Measurements from ENCODE around the gene CPSF7. TPM values are rescaled to one million over a fixed set of nuclear protein-coding genes. Genes with fewer than 3 reads are reported as not detected.

CPSF7 gene
- total RNA-seq, 2 donors from 2014 or later, result 56.2 to 65.8 TPM

GRCh38 chr11:61364012-61364675, 65.6 kb downstream of the CPSF7 start:
- TF ChIP-seq, protein P1, sequence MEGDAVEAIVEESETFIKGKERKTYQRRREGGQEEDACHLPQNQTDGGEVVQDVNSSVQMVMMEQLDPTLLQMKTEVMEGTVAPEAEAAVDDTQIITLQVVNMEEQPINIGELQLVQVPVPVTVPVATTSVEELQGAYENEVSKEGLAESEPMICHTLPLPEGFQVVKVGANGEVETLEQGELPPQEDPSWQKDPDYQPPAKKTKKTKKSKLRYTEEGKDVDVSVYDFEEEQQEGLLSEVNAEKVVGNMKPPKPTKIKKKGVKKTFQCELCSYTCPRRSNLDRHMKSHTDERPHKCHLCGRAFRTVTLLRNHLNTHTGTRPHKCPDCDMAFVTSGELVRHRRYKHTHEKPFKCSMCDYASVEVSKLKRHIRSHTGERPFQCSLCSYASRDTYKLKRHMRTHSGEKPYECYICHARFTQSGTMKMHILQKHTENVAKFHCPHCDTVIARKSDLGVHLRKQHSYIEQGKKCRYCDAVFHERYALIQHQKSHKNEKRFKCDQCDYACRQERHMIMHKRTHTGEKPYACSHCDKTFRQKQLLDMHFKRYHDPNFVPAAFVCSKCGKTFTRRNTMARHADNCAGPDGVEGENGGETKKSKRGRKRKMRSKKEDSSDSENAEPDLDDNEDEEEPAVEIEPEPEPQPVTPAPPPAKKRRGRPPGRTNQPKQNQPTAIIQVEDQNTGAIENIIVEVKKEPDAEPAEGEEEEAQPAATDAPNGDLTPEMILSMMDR (IDR thresholded peaks at IDR 0.05), result no peak
- Histone ChIP-seq H3K36me3 (peaks cover 19% of the 10 kb centered on the region), H3K27me3 (no peaks in the 10 kb centered on the region), H3K27ac (no peak overlapping the region), H3K4me1 (peaks cover under 1% of the 10 kb centered on the region), H3K4me3 (no peak overlapping the region), H3K9ac (ENCODE audit: low read depth in 2 of 2, low read length in 2 of 2) (no peak overlapping the region), H3K9me3 (no peaks in the 10 kb centered on the region)
- intact Hi-C loops (cut with DNase I), result no loop called here
- no peak for DNase-seq

DNA sequence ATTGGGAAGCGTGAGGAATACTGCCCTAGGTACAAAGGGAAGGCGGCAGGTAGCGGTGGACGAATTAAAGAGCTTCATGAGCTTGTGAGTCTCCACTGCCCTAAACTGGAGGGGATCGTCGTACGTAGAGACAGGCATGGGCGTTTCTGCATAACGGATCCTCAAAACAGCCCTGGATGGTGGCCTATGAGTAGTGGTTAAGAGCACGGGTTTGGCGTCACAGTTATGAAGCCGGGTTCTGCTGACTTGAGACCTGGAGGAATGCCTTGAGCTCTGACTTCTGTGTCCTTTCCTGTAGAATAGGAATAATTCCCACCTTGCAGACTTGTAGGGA, 67.3 kb downstream of the CPSF7 start:
- Histone ChIP-seq H3K4me1 (peaks cover 7% of the 10 kb centered on the region), H3K4me3 (peak overlapping the region; percentile 67), H3K9ac (ENCODE audit: low read depth in 2 of 2, low read length in 2 of 2) (peak overlapping the region; percentile 96 to 100), H3K27me3 (no peaks in the 10 kb centered on the region), H3K9me3 (no peaks in the 10 kb centered on the region), H3K36me3 (peaks cover 16% of the 10 kb centered on the region), H3K27ac (peak overlapping the region; percentile 98)
- TF ChIP-seq, protein P1 (IDR thresholded peaks at IDR 0.05), result no peak
- intact Hi-C loops (cut with DNase I), result no loop called here
- DNase-seq, result peak; percentile 32

DNA sequence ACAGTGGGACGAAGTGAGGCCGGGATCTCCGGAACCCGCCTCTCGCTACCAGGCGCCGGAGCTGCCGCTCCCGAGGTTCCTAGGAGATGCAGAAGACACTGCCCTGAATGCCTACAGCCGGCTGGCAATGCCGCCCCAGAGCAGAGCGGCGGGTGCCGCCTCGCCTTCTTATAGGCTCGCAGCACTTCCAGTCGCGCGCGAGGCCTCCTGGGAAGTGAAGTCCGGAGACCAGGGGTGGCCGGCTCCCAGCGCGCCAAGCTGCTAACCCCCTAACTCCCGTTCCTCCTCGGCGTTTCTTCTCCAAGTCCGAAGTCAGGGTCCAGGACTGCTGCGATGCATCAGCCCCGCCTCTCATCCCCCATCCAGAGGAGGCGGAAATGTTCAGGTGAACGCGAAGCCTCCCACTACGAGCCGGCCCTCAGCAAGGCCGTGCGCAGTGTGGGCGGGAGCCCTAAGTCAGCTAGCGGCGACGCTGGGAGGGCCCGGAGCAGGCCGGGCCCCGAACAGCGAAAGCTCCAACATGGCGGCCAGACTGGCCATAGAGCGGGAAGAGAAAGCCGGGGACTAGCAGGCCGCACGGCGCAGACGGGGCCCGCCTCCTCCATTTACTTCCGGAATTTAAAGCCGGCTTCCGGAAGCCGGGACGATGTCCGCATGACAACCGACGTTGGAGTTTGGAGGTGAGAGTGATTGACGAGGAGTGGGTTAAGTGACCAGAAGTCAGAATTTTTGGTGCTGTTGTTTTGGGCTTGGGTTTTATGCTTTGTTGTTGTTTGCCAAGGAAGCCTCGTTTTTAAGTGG, 67.8 kb downstream of the CPSF7 start, which contains the start of the genes CYB561A3 and TMEM138:
CYB561A3 (minus strand) TSS at position 142 of the 801 bp plus-strand sequence. CDS start 5,169 bp downstream, outside the sequence.
TMEM138 (plus strand) TSS at position 634 of the 801 bp plus-strand sequence. CDS start 2,017 bp downstream, outside the sequence.
- H3K27me3 ChIP-seq, result no peaks in the 10 kb centered on the region
- intact Hi-C loops (cut with DNase I), result no loop called here
- H3K4me1 ChIP-seq, result peaks cover 7% of the 10 kb centered on the region

GRCh38 chr11:61361237-61361740, 68.5 kb downstream of the CPSF7 start:
- Histone ChIP-seq H3K9ac (ENCODE audit: low read depth in 2 of 2, low read length in 2 of 2) (peak overlapping the region; percentile 94 to 100), H3K27ac (peak overlapping the region; percentile 98), H3K4me3 (peak overlapping the region; percentile 67), H3K36me3 (peaks cover 12% of the 10 kb centered on the region), H3K27me3 (no peaks in the 10 kb centered on the region), H3K4me1 (peaks cover 7% of the 10 kb centered on the region), H3K9me3 (no peaks in the 10 kb centered on the region)
- intact Hi-C loops (cut with DNase I), result no loop called here
- no peak for DNase-seq
- TF ChIP-seq, protein P1 (IDR thresholded peaks at IDR 0.05), result no peak

More for the DNA sequence above, 67.8 kb downstream of the CPSF7 start, which contains the start of the genes CYB561A3 and TMEM138:
- peak; percentile 94 for DNase-seq
- H3K36me3 ChIP-seq, result peaks cover 16% of the 10 kb centered on the region
- TF ChIP-seq, protein P1 (IDR thresholded peaks at IDR 0.05), result no peak
- H3K27ac ChIP-seq, result peak within 1 kb of the TSS; percentile 98
- peak within 1 kb of the TSS; percentile 96 to 100 for H3K9ac ChIP-seq (ENCODE audit: low read depth in 2 of 2, low read length in 2 of 2)
- no peaks in the 10 kb centered on the region for H3K9me3 ChIP-seq
- peak within 1 kb of the TSS; percentile 67 for H3K4me3 ChIP-seq

GRCh38 chr11:61359516-61359915, 70.3 kb downstream of the CPSF7 start:
- Histone ChIP-seq H3K9me3 (no peaks in the 10 kb centered on the region), H3K4me3 (no peak overlapping the region), H3K9ac (ENCODE audit: low read depth in 2 of 2, low read length in 2 of 2) (peak overlapping the region in 1 of 2 donors; percentile 27), H3K4me1 (peaks cover 7% of the 10 kb centered on the region), H3K27me3 (no peaks in the 10 kb centered on the region), H3K36me3 (peaks cover 2% of the 10 kb centered on the region), H3K27ac (peak overlapping the region; percentile 67)
- TF ChIP-seq, protein P1 (IDR thresholded peaks at IDR 0.05), result no peak
- intact Hi-C loops (cut with DNase I), result no loop called here
- peak; percentile 69 for DNase-seq

Measured in colonic mucosa (tissue), 4 donors.